ENCODE results near the gene CDC42SE2. TPM values are rescaled to one million over a fixed set of nuclear protein-coding genes. Genes with fewer than 3 reads are reported as not detected.

The CDC42SE2 gene
- polyA plus RNA-seq, 1 donor from 2014 or later = 48.2 TPM

GRCh38 chr5:131324303-131324702 lies 60.5 kb downstream of the CDC42SE2 start:
- Histone ChIP-seq H3K9me3 (ENCODE audit: low read length) (no peaks in the 10 kb centered on the region), H2AFZ (ENCODE audit: low read depth, low read length) (no peak overlapping the region), H3K79me2 (replicated peaks; ENCODE audit: insufficient read depth, low read length) (peaks cover 54% of the 10 kb centered on the region), H3K36me3 (ENCODE audit: insufficient read depth, low read length) (peaks cover 4% of the 10 kb centered on the region), H4K20me1 (ENCODE audit: insufficient read depth) (no peaks in the 10 kb centered on the region), H3K4me2 (ENCODE audit: low read length) (no peak overlapping the region), H3K4me3 (ENCODE audit: low read length) (no peak overlapping the region), H3K9ac (ENCODE audit: low read length) (no peak overlapping the region), H3K27ac (ENCODE audit: low read length) (no peak overlapping the region), H3F3A (ENCODE audit: insufficient read depth, low read length, poor library complexity, severe bottlenecking) (no peaks in the 10 kb centered on the region), H3K9me2 (ENCODE audit: insufficient read depth, low read length) (no peaks in the 10 kb centered on the region), H3K27me3 (ENCODE audit: insufficient read depth, low read depth, low read length) (no peaks in the 10 kb centered on the region)
- TF ChIP-seq EP300 (conservative IDR thresholded peaks at IDR 0.05; ENCODE audit: poor library complexity, severe bottlenecking) (no peak), MXI1 (conservative IDR thresholded peaks at IDR 0.05; ENCODE audit: poor library complexity, severe bottlenecking) (no peak), REST (IDR thresholded peaks at IDR 0.05; ENCODE audit: borderline replicate concordance) (no peak), TAF1 (IDR thresholded peaks at IDR 0.05; ENCODE audit: low read depth) (no peak), SMC3 (conservative IDR thresholded peaks at IDR 0.05; ENCODE audit: poor library complexity) (no peak), EZH2 (IDR thresholded peaks at IDR 0.05; ENCODE audit: borderline replicate concordance, insufficient read depth, low read length, poor library complexity, severe bottlenecking) (no peak), POLR2AphosphoS5 (IDR thresholded peaks at IDR 0.05) (no peak), RAD21 (conservative IDR thresholded peaks at IDR 0.05) (no peak), CTCF (IDR thresholded peaks at IDR 0.05; ENCODE audit: poor library complexity, severe bottlenecking) (no peak)

GRCh38 chr5:131328536-131329285 lies 64.9 kb downstream of the CDC42SE2 start:
- Histone ChIP-seq H3K4me2 (ENCODE audit: low read length) (no peak overlapping the region), H3K79me2 (replicated peaks; ENCODE audit: insufficient read depth, low read length) (peaks cover 42% of the 10 kb centered on the region), H2AFZ (ENCODE audit: low read depth, low read length) (no peak overlapping the region), H3F3A (ENCODE audit: insufficient read depth, low read length, poor library complexity, severe bottlenecking) (no peaks in the 10 kb centered on the region), H3K9me2 (ENCODE audit: insufficient read depth, low read length) (no peaks in the 10 kb centered on the region), H3K4me3 (ENCODE audit: low read length) (no peak overlapping the region), H3K36me3 (ENCODE audit: insufficient read depth, low read length) (peaks cover 4% of the 10 kb centered on the region), H4K20me1 (ENCODE audit: insufficient read depth) (no peaks in the 10 kb centered on the region), H3K27me3 (ENCODE audit: insufficient read depth, low read depth, low read length) (no peaks in the 10 kb centered on the region), H3K9ac (ENCODE audit: low read length) (no peak overlapping the region), H3K27ac (ENCODE audit: low read length) (no peak overlapping the region), H3K9me3 (ENCODE audit: low read length) (no peaks in the 10 kb centered on the region)
- no peak for TF ChIP-seq SMC3 (conservative IDR thresholded peaks at IDR 0.05; ENCODE audit: poor library complexity)
- no peak for TF ChIP-seq REST (IDR thresholded peaks at IDR 0.05; ENCODE audit: borderline replicate concordance)
- TF ChIP-seq CTCF (IDR thresholded peaks at IDR 0.05; ENCODE audit: poor library complexity, severe bottlenecking) = no peak
- no peak for TF ChIP-seq POLR2AphosphoS5 (IDR thresholded peaks at IDR 0.05)
- TF ChIP-seq TAF1 (IDR thresholded peaks at IDR 0.05; ENCODE audit: low read depth) = no peak
- TF ChIP-seq EZH2 (IDR thresholded peaks at IDR 0.05; ENCODE audit: borderline replicate concordance, insufficient read depth, low read length, poor library complexity, severe bottlenecking) = no peak
- TF ChIP-seq EP300 (conservative IDR thresholded peaks at IDR 0.05; ENCODE audit: poor library complexity, severe bottlenecking) = no peak
- no peak for TF ChIP-seq MXI1 (conservative IDR thresholded peaks at IDR 0.05; ENCODE audit: poor library complexity, severe bottlenecking)
- no peak for TF ChIP-seq RAD21 (conservative IDR thresholded peaks at IDR 0.05)

Measured in neural cell (in vitro differentiated cells).